HEK293 (cell line): ENCODE data around the gene ARHGAP6.

Experiments
- CTCF ChIA-PET: fragments of 350-600 bp; formaldehyde crosslinking; extraction: SDS; loops from one replicate; lab custom pipeline; 2021; ENCODE audit warnings: antibody characterized with exemption; lab: Yijun Ruan, JAX
- POLR2A ChIA-PET: fragments of 300-600 bp; formaldehyde crosslinking; extraction: SDS; loops from one replicate; lab custom pipeline; 2020; ENCODE audit warnings: antibody characterized with exemption, inconsistent platforms; lab: Yijun Ruan, JAX
- H3K27ac ChIP-seq: fragments of 200-500 bp; sonication (Bioruptor generic); 2 replicates; pipeline ENCODE4 v1.5.1; 2014; ENCODE audit warnings: low read depth, low read length, control low read depth, inconsistent platforms; ENCODE audit errors: extremely low read depth
- H3K36me3 ChIP-seq, 2 experiments: fragments of 200-500 bp in 1 of 2; sonication (Bioruptor generic) in 1 of 2; 1 replicate in 1 of 2; 2 replicates in 1 of 2; pipeline ENCODE4 v1.5.1; 2014 to 2017; ENCODE audit warnings: inconsistent platforms in 2 of 2, low read length in 2 of 2; ENCODE audit not compliant: control insufficient read depth in 2 of 2, insufficient read depth in 1 of 2
- H3K4me1 ChIP-seq: fragments of 200-500 bp; sonication (Bioruptor generic); 2 replicates; pipeline ENCODE4 v1.5.1; 2014; ENCODE audit warnings: mild to moderate bottlenecking, low read length, inconsistent platforms; ENCODE audit not compliant: control insufficient read depth, insufficient read depth
- H3K4me3 ChIP-seq: 2 replicates; pipeline ENCODE4 v1.5.1; 2011; ENCODE audit warnings: low read depth, mild to moderate bottlenecking, control low read depth, low read length, moderate library complexity
- H3K9me3 ChIP-seq: fragments of 200-500 bp; sonication (Bioruptor generic); 2 replicates; pipeline ENCODE4 v1.5.1; 2014; ENCODE audit warnings: low read depth, low read length, inconsistent platforms; ENCODE audit not compliant: control insufficient read depth, insufficient read depth
- BCL11A ChIP-seq: fragments of 450-650 bp; formaldehyde crosslinking; IDR thresholded peaks from 2 replicates; pipeline ENCODE4 v1.5.1; 2016; ENCODE audit warnings: low read depth, missing biosample characterization, missing genetic modification characterization
- GLIS1 ChIP-seq: fragments of 450-650 bp; formaldehyde crosslinking; IDR thresholded peaks from 2 replicates; pipeline ENCODE4 v1.5.1; 2016; ENCODE audit warnings: missing biosample characterization, missing genetic modification characterization
- HIC1 ChIP-seq: fragments of 450-650 bp; formaldehyde crosslinking; IDR thresholded peaks from 2 replicates; pipeline ENCODE4 v1.5.1; 2016; ENCODE audit warnings: missing biosample characterization, missing genetic modification characterization
- HOXA7 ChIP-seq: sonication (generic); formaldehyde crosslinking; IDR thresholded peaks from 2 replicates; pipeline ENCODE4 v1.8.1; 2022; ENCODE audit warnings: missing genetic modification reagents, borderline replicate concordance
- PRDM4 ChIP-seq: fragments of 450-650 bp; formaldehyde crosslinking; IDR thresholded peaks from 2 replicates; pipeline ENCODE4 v1.5.1; 2017; ENCODE audit warnings: missing biosample characterization, missing genetic modification characterization
- PRDM6 ChIP-seq: fragments of 450-650 bp; formaldehyde crosslinking; IDR thresholded peaks from 2 replicates; pipeline ENCODE4 v1.5.1; 2017; ENCODE audit warnings: missing biosample characterization, missing genetic modification characterization
- SCRT2 ChIP-seq: fragments of 450-650 bp; formaldehyde crosslinking; IDR thresholded peaks from 2 replicates; pipeline ENCODE4 v1.5.1; 2016; ENCODE audit warnings: missing biosample characterization, missing genetic modification characterization
- ZBTB44 ChIP-seq: fragments of 450-650 bp; IDR thresholded peaks from 2 replicates; pipeline ENCODE4 v1.5.1; 2018; ENCODE audit warnings: missing biosample characterization, mild to moderate bottlenecking, missing genetic modification characterization
- ZNF157 ChIP-seq: fragments of 450-650 bp; formaldehyde crosslinking; IDR thresholded peaks from 2 replicates; pipeline ENCODE4 v1.5.1; 2016; ENCODE audit warnings: missing biosample characterization, missing genetic modification characterization
- ZNF18 ChIP-seq: fragments of 450-650 bp; formaldehyde crosslinking; IDR thresholded peaks from 2 replicates; pipeline ENCODE4 v1.5.1; 2016; ENCODE audit warnings: missing biosample characterization, missing genetic modification characterization
- ZNF416 ChIP-seq: fragments of 450-650 bp; formaldehyde crosslinking; IDR thresholded peaks from 2 replicates; pipeline ENCODE4 v1.5.1; 2016; ENCODE audit warnings: missing biosample characterization, missing genetic modification characterization
- ZNF449 ChIP-seq: fragments of 450-650 bp; formaldehyde crosslinking; IDR thresholded peaks from 2 replicates; pipeline ENCODE4 v1.5.1; 2017; ENCODE audit warnings: missing biosample characterization, mild to moderate bottlenecking, missing genetic modification characterization, moderate library complexity
- ZNF48 ChIP-seq: fragments of 450-650 bp; formaldehyde crosslinking; IDR thresholded peaks from 2 replicates; pipeline ENCODE4 v1.5.1; 2016; ENCODE audit warnings: missing biosample characterization, missing genetic modification characterization
- ZNF501 ChIP-seq: fragments of 450-650 bp; formaldehyde crosslinking; IDR thresholded peaks from 2 replicates; pipeline ENCODE4 v1.5.1; 2016; ENCODE audit warnings: missing biosample characterization, missing genetic modification characterization
- ZNF510 ChIP-seq: fragments of 450-650 bp; formaldehyde crosslinking; IDR thresholded peaks from 2 replicates; pipeline ENCODE4 v1.5.1; 2018; ENCODE audit warnings: mild to moderate bottlenecking, missing genetic modification characterization, missing biosample characterization; ENCODE audit not compliant: insufficient replicate concordance
- ZNF701 ChIP-seq: fragments of 450-650 bp; formaldehyde crosslinking; IDR thresholded peaks from 2 replicates; pipeline ENCODE4 v1.5.1; 2016; ENCODE audit warnings: missing biosample characterization, missing genetic modification characterization
- ZNF791 ChIP-seq: fragments of 450-650 bp; formaldehyde crosslinking; IDR thresholded peaks from 2 replicates; pipeline ENCODE4 v1.5.1; 2016; ENCODE audit warnings: missing biosample characterization, missing genetic modification characterization
- ZSCAN16 ChIP-seq: fragments of 450-650 bp; formaldehyde crosslinking; IDR thresholded peaks from 2 replicates; pipeline ENCODE4 v1.5.1; 2016; ENCODE audit warnings: missing biosample characterization, missing genetic modification characterization
- ZXDB ChIP-seq: fragments of 450-650 bp; formaldehyde crosslinking; IDR thresholded peaks from 2 replicates; pipeline ENCODE4 v1.5.1; 2016; ENCODE audit warnings: missing biosample characterization, missing genetic modification characterization

Gene ARHGAP6

GRCh38 chrX:11103751-11104150, 562.0 kb downstream of the ARHGAP6 start:
- ChIA-PET CTCF (no interaction called here), POLR2A (no interaction called here)
- TF ChIP-seq ZNF510 (no peak), PRDM4 (tag by site-specific recombination) (no peak), ZNF791 (tag by site-specific recombination) (no peak), ZNF701 (tag by site-specific recombination) (no peak), ZXDB (tag by site-specific recombination) (no peak), PRDM6 (tag by site-specific recombination) (no peak), ZNF501 (tag by site-specific recombination) (no peak), ZNF157 (tag by site-specific recombination) (no peak), ZNF48 (tag by site-specific recombination) (no peak), GLIS1 (tag by site-specific recombination) (no peak), ZNF449 (tag by site-specific recombination) (no peak), BCL11A (tag by site-specific recombination) (no peak), SCRT2 (tag by site-specific recombination) (no peak), ZSCAN16 (tag by site-specific recombination) (no peak)
- H3K4me1 ChIP-seq = no peaks in the 10 kb centered on the region
- H3K27ac ChIP-seq = no peak overlapping the region
- H3K36me3 ChIP-seq = peaks cover 0 to 9% of the 10 kb centered on the region in 2 experiments; a peak in 1 of 3 replicates
- H3K9me3 ChIP-seq = no peaks in the 10 kb centered on the region
- no peak overlapping the region for H3K4me3 ChIP-seq

- CTCF ChIA-PET = no interaction called here
- Histone ChIP-seq H3K9me3 (no peaks in the 10 kb centered on the region), H3K4me1 (no peaks in the 10 kb centered on the region), H3K27ac (no peak overlapping the region), H3K36me3 (peaks cover 0 to 9% of the 10 kb centered on the region in 2 experiments; a peak in 1 of 3 replicates), H3K4me3 (no peak overlapping the region)
- POLR2A ChIA-PET = no interaction called here
- TF ChIP-seq ZNF18 (tag by site-specific recombination) (no peak), ZBTB44 (tag by site-specific recombination) (no peak), HIC1 (no peak), ZNF416 (no peak), HOXA7 (CRISPR knock-in tag) (no peak)
These were observed 562.7 kb downstream of the ARHGAP6 start for GRCh38 chrX:11103006-11103405.
